DND-41 (cell line): Measurements from ENCODE around the gene PAK1.

ENCODE experiments used
- EZH2 ChIP-seq: IDR thresholded peaks from 3 replicates; pipeline ENCODE4 v1.6.1; 2012; ENCODE audit warnings: borderline replicate concordance, low read depth, mild to moderate bottlenecking, moderate library complexity, low read length, inconsistent platforms; ENCODE audit not compliant: severe bottlenecking
- TF ChIP-seq, protein P1 (sequence below): IDR thresholded peaks from 2 replicates; pipeline ENCODE4 v1.5.1; 2012; ENCODE audit warnings: borderline replicate concordance, low read length, moderate library complexity, mild to moderate bottlenecking; ENCODE audit not compliant: poor library complexity, severe bottlenecking; ENCODE audit errors: extremely low read depth

DNA sequence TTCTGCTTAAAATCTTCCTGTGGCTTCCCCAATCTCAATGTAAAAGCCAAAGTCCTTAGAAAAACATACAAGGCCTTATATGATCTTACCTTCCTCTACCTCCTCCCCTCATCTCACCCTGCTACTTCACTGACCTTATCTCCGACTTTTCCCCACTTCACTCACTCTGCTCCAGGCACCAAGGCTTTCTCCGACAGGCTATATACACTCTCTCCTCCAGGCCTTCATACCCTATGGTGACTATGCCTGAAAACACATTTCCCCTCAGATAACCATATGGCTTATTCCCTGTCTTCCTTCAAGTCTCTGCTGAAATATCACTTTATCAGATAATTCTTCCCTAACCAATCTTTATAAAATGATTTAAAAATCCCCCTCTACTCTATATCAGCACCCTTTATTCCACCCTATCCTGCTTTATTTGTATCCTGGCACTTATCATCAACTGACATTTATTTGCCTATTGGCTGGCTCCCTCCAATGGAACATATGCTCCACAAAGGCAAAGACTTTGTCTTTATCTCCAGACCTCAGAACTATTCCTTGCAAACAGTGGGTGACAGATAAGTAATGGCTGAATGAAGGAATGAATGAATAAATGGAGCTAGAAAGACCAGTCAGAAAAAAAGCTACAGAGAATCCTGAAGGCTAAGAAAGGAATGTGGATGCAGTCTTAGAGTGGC is 52.7 kb downstream of the PAK1 start:
- TF ChIP-seq, protein P1, sequence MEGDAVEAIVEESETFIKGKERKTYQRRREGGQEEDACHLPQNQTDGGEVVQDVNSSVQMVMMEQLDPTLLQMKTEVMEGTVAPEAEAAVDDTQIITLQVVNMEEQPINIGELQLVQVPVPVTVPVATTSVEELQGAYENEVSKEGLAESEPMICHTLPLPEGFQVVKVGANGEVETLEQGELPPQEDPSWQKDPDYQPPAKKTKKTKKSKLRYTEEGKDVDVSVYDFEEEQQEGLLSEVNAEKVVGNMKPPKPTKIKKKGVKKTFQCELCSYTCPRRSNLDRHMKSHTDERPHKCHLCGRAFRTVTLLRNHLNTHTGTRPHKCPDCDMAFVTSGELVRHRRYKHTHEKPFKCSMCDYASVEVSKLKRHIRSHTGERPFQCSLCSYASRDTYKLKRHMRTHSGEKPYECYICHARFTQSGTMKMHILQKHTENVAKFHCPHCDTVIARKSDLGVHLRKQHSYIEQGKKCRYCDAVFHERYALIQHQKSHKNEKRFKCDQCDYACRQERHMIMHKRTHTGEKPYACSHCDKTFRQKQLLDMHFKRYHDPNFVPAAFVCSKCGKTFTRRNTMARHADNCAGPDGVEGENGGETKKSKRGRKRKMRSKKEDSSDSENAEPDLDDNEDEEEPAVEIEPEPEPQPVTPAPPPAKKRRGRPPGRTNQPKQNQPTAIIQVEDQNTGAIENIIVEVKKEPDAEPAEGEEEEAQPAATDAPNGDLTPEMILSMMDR = no peak
- TF ChIP-seq EZH2 = no peak
